Peyer's patch (tissue), 4 donors: ENCODE measurements around the gene CRACR2B. TPM values are rescaled to one million over a fixed set of nuclear protein-coding genes. Genes with fewer than 3 reads are reported as not detected.
A peak's percentile ranks its signal among the peaks of the same experiment; 100 is the strongest.

Experiments
- DNase-seq, 3 donors: peaks; one replicate each; pipeline ENCODE4 v3.0.0-alpha.2; 2017 to 2019
- H3K27ac ChIP-seq, 4 donors: fragments of 200-600 bp; sonication (generic); one replicate each; pipeline ENCODE4 v1.5.1; 2016 to 2019
- H3K27me3 ChIP-seq, 2 donors: fragments of 200-600 bp; sonication (generic); one replicate each; pipeline ENCODE4 v1.5.1; 2019
- H3K36me3 ChIP-seq, 3 donors: fragments of 200-600 bp; sonication (generic); one replicate each; pipeline ENCODE4 v1.5.1; 2016 to 2019
- H3K4me1 ChIP-seq, 4 donors: fragments of 200-600 bp; sonication (generic); one replicate each; pipeline ENCODE4 v1.5.1; 2016 to 2019
- H3K4me3 ChIP-seq, 4 donors: fragments of 200-600 bp; sonication (generic); 1 replicate in 3 of 4; 2 replicates in 1 of 4; pipeline ENCODE4 v1.5.1; 2016 to 2019; ENCODE audit warnings: mild to moderate bottlenecking in 1 of 4
- H3K9me3 ChIP-seq, 4 donors: fragments of 200-600 bp; sonication (generic); one replicate each; pipeline ENCODE4 v1.5.1; 2016 to 2019; ENCODE audit warnings: mild to moderate bottlenecking in 1 of 4
- POLR2A ChIP-seq, 2 donors: fragments of 450-650 bp; IDR thresholded peaks; one replicate each; pipeline ENCODE4 v1.5.1; 2017; ENCODE audit warnings: antibody characterized with exemption in 2 of 2, mild to moderate bottlenecking in 2 of 2, moderate library complexity in 2 of 2
- total RNA-seq, 4 donors: library from RNA; depleted of rRNA; stranded (reverse); fragments of >200 nt; gene quantifications; one replicate each; pipeline ENCODE4 v1.1.0, GENCODE V29; 2016
- TF ChIP-seq, protein P1 (sequence below), 6 experiments: fragments of 450-650 bp in 4 of 6; fragments of 200-600 bp in 2 of 6; sonication (generic) in 1 of 6; IDR thresholded peaks; one replicate each; pipeline ENCODE4 v1.5.1; 2017 to 2019; ENCODE audit warnings: antibody characterized with exemption in 6 of 6, mild to moderate bottlenecking in 3 of 6, moderate library complexity in 1 of 6

Gene CRACR2B
- total RNA-seq, 4 donors from 2014 or later = 44.0 to 175 (median 110) TPM

DNA sequence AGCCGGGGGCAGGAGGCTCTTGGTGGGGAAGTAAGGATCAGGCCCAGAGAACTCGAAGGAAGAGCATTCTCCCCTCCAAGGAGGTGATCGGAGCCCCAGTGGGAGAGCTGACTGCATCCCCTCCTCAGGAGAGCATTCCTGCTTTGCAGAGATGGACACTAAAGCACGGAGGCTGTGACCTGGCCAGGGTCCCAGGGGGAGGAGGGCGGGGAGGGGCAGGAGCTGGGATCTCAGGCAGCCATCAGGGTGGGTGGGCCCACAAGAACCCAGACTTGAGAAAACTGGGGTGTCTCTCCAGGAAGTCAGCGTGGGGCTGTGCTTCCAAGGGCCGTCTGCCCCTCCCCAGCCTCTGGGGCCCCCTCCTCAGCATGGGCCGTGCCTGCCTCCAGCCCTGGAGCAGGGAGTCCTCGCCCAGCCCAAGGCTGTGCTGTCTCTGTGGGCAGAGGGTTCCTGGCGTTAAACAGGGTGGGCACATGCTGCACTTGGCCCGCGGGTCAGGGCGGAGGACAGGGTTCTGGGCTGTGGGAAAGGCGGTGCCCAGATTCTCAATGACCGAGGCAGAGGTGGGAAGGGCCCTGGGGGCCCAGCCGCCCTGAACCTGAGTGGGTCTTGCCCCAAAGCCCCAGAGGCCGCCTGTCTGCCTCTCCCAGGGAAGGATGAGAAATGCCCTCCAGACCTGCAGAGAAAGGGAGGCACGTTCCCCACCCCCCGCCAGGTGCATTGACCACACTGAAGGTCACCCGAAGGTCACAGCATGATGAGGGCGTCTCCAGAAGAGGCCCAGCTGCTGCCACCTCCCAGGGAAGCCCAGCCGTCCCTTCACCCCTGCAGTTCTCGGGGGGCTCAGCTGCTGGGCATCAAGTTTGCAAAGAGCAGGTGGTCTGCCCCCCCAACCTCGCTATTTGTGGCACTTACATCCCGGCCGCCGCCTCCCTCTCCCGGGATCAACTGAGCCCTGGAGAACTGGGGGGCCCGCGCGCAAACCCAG lies 38.5 kb upstream of the CRACR2B start:
- Histone ChIP-seq H3K27ac (no peak overlapping the region), H3K36me3 (peaks cover 0 to 21% (median 0%) of the 10 kb centered on the region in 3 donors), H3K4me3 (peak overlapping the region in 2 of 4 donors; percentile 7 to 31), H3K27me3 (peaks cover 0 to 8% of the 10 kb centered on the region in 2 donors), H3K4me1 (peaks cover 0 to 9% (median 4%) of the 10 kb centered on the region in 4 donors), H3K9me3 (no peaks in the 10 kb centered on the region)
- TF ChIP-seq POLR2A (IDR thresholded peaks at IDR 0.05) = no peak
- no peak for DNase-seq

DNA sequence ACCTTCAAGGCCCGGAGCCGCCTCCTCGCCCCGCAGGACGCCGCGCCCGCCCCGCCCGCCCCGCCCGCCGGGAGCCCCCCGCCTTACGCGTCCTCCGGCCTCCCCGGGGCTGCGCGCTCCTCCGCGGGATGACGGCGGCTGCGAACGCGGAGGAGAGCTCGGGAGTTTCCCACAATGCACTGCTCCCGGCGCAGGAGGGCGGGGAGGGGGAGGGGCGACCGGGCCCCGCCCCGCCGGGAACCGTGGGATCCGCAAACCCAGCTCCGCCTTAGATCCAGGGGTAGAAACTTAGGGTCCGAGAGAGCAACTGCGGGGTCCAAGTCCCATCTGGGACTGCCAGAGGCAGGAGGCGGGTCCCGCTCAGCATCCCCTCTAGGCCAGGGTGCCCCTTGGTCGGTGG lies 37.8 kb upstream of the CRACR2B start, which contains the start of gene CEND1:
Gene CEND1 (minus strand): TSS at position 148 of the 400 bp plus-strand sequence. CDS start 1,514 bp downstream, outside the sequence.
- peak within 1 kb of the TSS in 2 of 4 donors; percentile 7 to 31 for H3K4me3 ChIP-seq
- H3K36me3 ChIP-seq = peaks cover 0 to 21% (median 0%) of the 10 kb centered on the region in 3 donors
- no peak for DNase-seq
- H3K4me1 ChIP-seq = peaks cover 0 to 16% (median 7%) of the 10 kb centered on the region in 4 donors
- no peak for TF ChIP-seq POLR2A (IDR thresholded peaks at IDR 0.05)
- TF ChIP-seq, protein P1, sequence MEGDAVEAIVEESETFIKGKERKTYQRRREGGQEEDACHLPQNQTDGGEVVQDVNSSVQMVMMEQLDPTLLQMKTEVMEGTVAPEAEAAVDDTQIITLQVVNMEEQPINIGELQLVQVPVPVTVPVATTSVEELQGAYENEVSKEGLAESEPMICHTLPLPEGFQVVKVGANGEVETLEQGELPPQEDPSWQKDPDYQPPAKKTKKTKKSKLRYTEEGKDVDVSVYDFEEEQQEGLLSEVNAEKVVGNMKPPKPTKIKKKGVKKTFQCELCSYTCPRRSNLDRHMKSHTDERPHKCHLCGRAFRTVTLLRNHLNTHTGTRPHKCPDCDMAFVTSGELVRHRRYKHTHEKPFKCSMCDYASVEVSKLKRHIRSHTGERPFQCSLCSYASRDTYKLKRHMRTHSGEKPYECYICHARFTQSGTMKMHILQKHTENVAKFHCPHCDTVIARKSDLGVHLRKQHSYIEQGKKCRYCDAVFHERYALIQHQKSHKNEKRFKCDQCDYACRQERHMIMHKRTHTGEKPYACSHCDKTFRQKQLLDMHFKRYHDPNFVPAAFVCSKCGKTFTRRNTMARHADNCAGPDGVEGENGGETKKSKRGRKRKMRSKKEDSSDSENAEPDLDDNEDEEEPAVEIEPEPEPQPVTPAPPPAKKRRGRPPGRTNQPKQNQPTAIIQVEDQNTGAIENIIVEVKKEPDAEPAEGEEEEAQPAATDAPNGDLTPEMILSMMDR (IDR thresholded peaks at IDR 0.05) = no peak
- H3K27me3 ChIP-seq = peaks cover 0 to 8% of the 10 kb centered on the region in 2 donors
- no peaks in the 10 kb centered on the region for H3K9me3 ChIP-seq
- no peak within 1 kb of the TSS for H3K27ac ChIP-seq

DNA sequence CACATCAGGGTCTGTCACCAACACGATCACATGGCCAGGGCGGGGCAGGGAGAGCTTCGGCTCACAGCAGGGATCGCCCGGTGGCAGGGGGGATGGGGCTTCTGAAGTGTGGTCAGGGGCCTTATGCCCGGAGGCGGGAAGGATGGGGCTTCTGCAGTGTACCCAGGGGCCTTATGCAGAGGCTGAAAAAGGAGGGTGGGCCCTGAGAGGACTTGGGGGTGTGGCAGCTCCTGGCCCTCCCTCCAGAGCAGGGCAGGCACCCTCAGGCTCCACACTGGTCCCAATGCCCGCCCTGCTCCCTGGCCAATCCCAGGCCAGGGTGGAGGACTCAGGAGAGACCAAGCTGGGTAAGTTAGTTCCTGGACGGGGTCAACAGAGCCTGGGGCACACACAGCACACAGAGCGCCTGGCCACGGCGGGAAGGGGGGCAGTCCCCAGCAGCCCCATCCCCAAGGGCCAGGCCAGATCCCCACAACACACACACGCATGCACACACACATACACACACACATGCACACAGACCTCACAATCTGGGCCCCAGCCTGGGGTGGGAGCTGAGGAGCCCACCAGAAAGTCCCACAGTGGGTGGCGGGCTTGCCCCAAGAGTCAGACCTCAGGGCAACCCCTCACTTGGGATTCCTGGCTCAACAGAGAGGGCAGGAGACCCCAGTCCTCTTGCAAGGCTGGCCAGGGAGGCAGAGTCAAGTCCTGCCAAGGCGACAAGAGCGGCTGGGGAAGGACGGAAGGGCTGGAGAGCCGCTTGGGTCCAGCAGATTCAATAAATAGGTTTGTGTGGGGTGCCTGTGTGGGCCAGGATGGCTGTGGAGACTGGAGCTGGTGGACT lies 36.8 kb upstream of the CRACR2B start:
- H3K4me3 ChIP-seq = no peak overlapping the region
- peaks cover 0 to 26% (median 17%) of the 10 kb centered on the region in 4 donors for H3K4me1 ChIP-seq
- H3K27me3 ChIP-seq = peaks cover 0 to 8% of the 10 kb centered on the region in 2 donors
- H3K9me3 ChIP-seq = no peaks in the 10 kb centered on the region
- H3K27ac ChIP-seq = no peak overlapping the region
- H3K36me3 ChIP-seq = peaks cover 0 to 21% (median 0%) of the 10 kb centered on the region in 3 donors
- TF ChIP-seq, protein P1 (IDR thresholded peaks at IDR 0.05) = no peak
- no peak for TF ChIP-seq POLR2A (IDR thresholded peaks at IDR 0.05)
- no peak for DNase-seq

- no peak for DNase-seq
- H3K9me3 ChIP-seq = no peaks in the 10 kb centered on the region
- TF ChIP-seq POLR2A (IDR thresholded peaks at IDR 0.05) = no peak
- TF ChIP-seq, protein P1 (IDR thresholded peaks at IDR 0.05) = no peak
- peaks cover 2 to 34% (median 24%) of the 10 kb centered on the region in 4 donors for H3K4me1 ChIP-seq
- peaks cover 0 to 8% of the 10 kb centered on the region in 2 donors for H3K27me3 ChIP-seq
- H3K36me3 ChIP-seq = peaks cover 0 to 21% (median 0%) of the 10 kb centered on the region in 3 donors
- no peak overlapping the region for H3K4me3 ChIP-seq
- no peak overlapping the region for H3K27ac ChIP-seq
These were observed 35.8 kb upstream of the CRACR2B start for GRCh38 chr11:791658-792534.

- Histone ChIP-seq H3K27me3 (peaks cover 0 to 8% of the 10 kb centered on the region in 2 donors), H3K9me3 (no peaks in the 10 kb centered on the region), H3K4me3 (no peak overlapping the region), H3K4me1 (peaks cover 5 to 37% (median 27%) of the 10 kb centered on the region in 4 donors), H3K36me3 (peaks cover 0 to 21% (median 0%) of the 10 kb centered on the region in 3 donors), H3K27ac (no peak overlapping the region)
- DNase-seq = no peak
- TF ChIP-seq, protein P1 (IDR thresholded peaks at IDR 0.05) = no peak
- TF ChIP-seq POLR2A (IDR thresholded peaks at IDR 0.05) = no peak
These were observed 35.2 kb upstream of the CRACR2B start for GRCh38 chr11:792535-792821.
